ENCODE data around the gene LARP4.
"Not testable (repeated sequence)": the region's sequence is repeated elsewhere in the genome, so short reads cannot be mapped to it uniquely, and the experiment has no call there.

- TF ChIP-seq CTCF, POLR2A, EP300 (IDR thresholded peaks at IDR 0.05): not testable (repeated sequence)
Observed at GRCh38 chr12:50422855-50423254, 22.2 kb downstream of the LARP4 start.

All from stomach (tissue), 4 donors.